Duodenal mucosa (tissue), 2 donors: Measurements from ENCODE around the gene PODNL1.

ENCODE experiments used
- H3K27ac ChIP-seq: one replicate; pipeline ENCODE4 v1.7.0; 2013; ENCODE audit warnings: low read depth, low read length
- H3K27me3 ChIP-seq, 2 donors: one replicate each; pipeline ENCODE4 v1.7.0; 2013; ENCODE audit warnings: low read length in 2 of 2, control low read depth in 1 of 2; ENCODE audit not compliant: insufficient read depth in 2 of 2, control insufficient read depth in 1 of 2
- H3K36me3 ChIP-seq, 2 donors: one replicate each; pipeline ENCODE4 v1.7.0; 2013; ENCODE audit warnings: low read length in 2 of 2, control low read depth in 1 of 2; ENCODE audit not compliant: insufficient read depth in 2 of 2, control insufficient read depth in 1 of 2
- H3K4me1 ChIP-seq, 2 donors: one replicate each; pipeline ENCODE4 v1.7.0; 2013; ENCODE audit warnings: low read length in 2 of 2, control low read depth in 1 of 2; ENCODE audit not compliant: insufficient read depth in 2 of 2, control insufficient read depth in 1 of 2
- H3K4me3 ChIP-seq, 2 donors: one replicate each; pipeline ENCODE4 v1.7.0; 2013; ENCODE audit warnings: low read length in 2 of 2, low read depth in 1 of 2
- H3K9ac ChIP-seq, 2 donors: one replicate each; pipeline ENCODE4 v1.7.0; 2013; ENCODE audit warnings: low read length in 2 of 2, low read depth in 1 of 2
- H3K9me3 ChIP-seq, 2 donors: one replicate each; pipeline ENCODE4 v1.7.0; 2013; ENCODE audit warnings: low read length in 2 of 2, control low read depth in 1 of 2; ENCODE audit not compliant: control insufficient read depth in 1 of 2

The PODNL1 gene

DNA sequence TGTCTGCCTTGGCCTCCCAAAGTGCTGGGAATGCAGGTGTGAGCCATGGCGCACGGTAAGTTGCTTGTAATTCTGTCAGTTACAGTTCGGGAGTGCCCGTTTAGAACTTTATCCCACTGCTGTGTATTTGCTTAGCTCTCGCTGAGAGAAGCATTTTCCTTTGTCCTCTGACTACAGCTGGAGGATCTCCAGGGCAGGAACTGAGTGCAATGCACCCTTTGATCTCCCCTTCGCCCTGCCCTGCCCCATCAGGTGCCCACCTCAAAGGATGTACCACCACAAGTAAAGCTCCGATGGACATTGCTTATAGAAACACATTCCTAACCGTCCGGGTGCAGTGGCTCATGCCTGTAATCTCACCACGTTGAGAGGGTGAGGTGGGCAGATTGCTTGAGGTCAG is 38.8 kb downstream of the PODNL1 start:
- no peak overlapping the region for H3K9ac ChIP-seq
- H3K27ac ChIP-seq, result no peak overlapping the region

DNA sequence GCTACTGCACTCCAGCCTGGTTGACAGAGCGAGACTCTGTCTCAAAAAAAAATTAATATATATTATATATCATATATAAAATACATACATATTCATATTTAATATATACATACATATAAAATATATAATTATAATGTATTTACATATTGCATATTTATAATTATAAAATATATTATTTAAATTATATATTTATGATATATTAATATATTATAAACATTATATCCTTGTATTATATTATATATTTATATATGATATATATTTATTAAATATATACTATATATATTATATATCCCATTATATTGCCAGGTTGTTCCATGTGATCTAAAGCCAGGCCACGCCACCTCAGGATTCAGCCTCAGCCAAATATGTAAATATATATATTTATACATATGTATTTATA is 42.0 kb downstream of the PODNL1 start:
- H3K27me3 ChIP-seq, result no peaks in the 10 kb centered on the region
- H3K36me3 ChIP-seq, result no peaks in the 10 kb centered on the region
- peaks cover 5 to 22% of the 10 kb centered on the region in 2 donors for H3K4me1 ChIP-seq
- H3K9me3 ChIP-seq, result no peaks in the 10 kb centered on the region
- no peak overlapping the region for H3K9ac ChIP-seq
- H3K27ac ChIP-seq, result no peak overlapping the region
- no peak overlapping the region for H3K4me3 ChIP-seq

More for the DNA sequence above, 38.8 kb downstream of the PODNL1 start:
- no peaks in the 10 kb centered on the region for H3K36me3 ChIP-seq
- no peaks in the 10 kb centered on the region for H3K27me3 ChIP-seq
- no peak overlapping the region for H3K4me3 ChIP-seq
- no peaks in the 10 kb centered on the region for H3K9me3 ChIP-seq
- H3K4me1 ChIP-seq, result peaks cover 5 to 14% of the 10 kb centered on the region in 2 donors

DNA sequence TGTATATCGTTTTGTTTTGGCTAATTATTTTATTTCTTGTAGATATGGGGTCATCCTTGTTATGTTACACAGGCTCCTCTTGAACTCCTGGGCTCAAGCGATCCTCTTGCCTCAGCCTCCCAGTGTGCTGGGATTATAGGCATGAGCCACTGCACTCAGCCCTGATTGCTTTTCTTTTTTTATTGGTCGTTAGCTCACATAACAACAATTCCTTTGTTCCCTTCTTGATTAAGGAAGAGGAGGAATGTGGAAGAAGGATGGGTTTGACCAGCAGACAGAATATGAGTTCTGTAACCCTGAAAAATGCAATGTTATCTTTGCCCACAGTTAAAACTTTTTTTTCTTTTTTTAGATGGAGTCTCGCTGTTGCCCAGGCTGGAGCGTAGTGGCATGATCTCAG is 43.7 kb downstream of the PODNL1 start:
- peaks cover 5 to 21% of the 10 kb centered on the region in 2 donors for H3K4me1 ChIP-seq
- no peaks in the 10 kb centered on the region for H3K36me3 ChIP-seq
- H3K9me3 ChIP-seq, result no peaks in the 10 kb centered on the region
- no peaks in the 10 kb centered on the region for H3K27me3 ChIP-seq
- H3K9ac ChIP-seq, result no peak overlapping the region
- no peak overlapping the region for H3K27ac ChIP-seq
- H3K4me3 ChIP-seq, result no peak overlapping the region

DNA sequence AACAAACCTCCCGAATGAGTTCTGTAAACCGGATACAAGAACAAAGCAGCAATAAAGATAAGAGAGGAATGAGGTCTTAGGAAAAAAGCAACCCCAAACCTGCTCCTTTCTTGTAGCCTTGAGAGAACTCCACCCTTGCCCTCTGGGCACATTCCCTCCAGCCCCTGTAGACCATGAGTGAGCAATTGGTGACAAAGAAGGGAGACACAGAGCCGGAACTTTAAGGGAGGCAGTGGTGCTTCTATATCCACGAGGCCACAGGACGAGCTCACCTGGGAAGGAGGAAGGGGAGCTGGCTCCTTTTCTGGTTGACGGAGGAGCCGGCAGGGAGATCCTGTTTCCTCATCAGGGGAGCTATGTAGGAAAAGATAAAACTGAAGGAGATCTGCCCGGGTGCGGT is 45.3 kb downstream of the PODNL1 start:
- Histone ChIP-seq H3K4me1 (peaks cover 0 to 21% of the 10 kb centered on the region in 2 donors), H3K36me3 (no peaks in the 10 kb centered on the region), H3K9me3 (no peaks in the 10 kb centered on the region), H3K27ac (no peak overlapping the region), H3K4me3 (no peak overlapping the region), H3K9ac (no peak overlapping the region), H3K27me3 (no peaks in the 10 kb centered on the region)

DNA sequence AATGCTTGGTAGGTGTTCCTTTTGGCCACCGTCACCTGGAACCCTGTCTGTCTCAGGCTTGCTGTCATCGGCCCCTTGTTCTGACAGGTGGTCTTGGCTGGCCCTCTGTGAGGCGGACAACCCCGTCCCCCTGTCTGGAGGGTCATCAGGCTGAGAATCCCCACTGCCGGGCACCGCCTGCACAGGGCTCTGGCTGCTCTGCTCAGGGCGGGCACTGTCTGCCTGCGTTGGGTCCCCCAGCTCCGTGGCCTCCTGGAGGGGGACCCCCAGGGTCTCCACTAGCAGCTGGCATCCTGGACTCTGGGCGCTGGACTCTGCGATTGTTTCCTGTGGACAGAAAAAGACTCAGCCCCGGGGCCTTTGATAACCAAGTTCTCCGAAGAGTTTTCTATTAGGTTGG is 48.1 kb downstream of the PODNL1 start:
- Histone ChIP-seq H3K27me3 (no peaks in the 10 kb centered on the region), H3K27ac (no peak overlapping the region), H3K9ac (no peak overlapping the region), H3K4me1 (peaks cover 21 to 44% of the 10 kb centered on the region in 2 donors), H3K9me3 (no peaks in the 10 kb centered on the region), H3K4me3 (no peak overlapping the region), H3K36me3 (no peaks in the 10 kb centered on the region)

DNA sequence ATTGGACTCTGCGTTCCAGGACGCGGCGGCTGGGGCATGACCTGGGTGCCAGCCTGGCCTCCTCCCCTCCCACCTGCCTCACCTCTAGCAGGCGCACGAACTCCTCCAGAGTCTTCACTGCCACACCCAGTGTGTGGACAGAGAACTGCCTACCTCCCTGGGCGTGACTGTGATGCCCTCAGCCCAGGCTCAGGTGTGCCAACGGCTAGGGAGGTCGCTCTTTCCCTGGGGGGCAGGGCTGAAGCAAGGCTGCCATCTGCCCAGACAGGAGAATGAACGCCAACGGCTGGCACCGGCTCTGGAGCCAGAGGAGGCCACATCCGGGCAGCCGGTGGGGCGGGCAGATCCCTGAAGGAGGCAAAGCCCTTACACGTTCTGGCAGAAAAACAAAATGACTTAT is 49.9 kb downstream of the PODNL1 start:
- Histone ChIP-seq H3K27me3 (no peaks in the 10 kb centered on the region), H3K9ac (no peak overlapping the region), H3K4me3 (no peak overlapping the region), H3K36me3 (no peaks in the 10 kb centered on the region), H3K4me1 (peaks cover 26 to 57% of the 10 kb centered on the region in 2 donors), H3K9me3 (no peaks in the 10 kb centered on the region), H3K27ac (no peak overlapping the region)

DNA sequence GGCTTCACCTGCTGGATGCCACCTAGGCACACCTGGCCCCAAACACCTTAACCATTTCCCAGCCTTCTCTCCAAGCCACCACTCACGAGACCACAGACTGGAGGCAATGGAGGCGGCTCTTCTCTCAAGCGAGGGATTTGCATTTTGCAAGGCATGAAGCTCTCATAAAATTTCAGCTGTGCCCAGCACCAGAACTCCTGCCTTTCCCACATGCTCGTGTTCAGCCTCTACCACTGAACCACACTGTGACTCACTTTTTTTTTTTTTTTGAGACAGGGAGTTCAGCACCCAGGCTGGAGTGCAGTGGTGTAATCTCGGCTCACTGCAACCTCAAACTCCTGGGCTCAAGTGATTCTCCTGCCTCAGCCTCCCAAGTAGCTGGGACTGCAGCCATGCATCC is 50.7 kb downstream of the PODNL1 start:
- Histone ChIP-seq H3K9ac (peak overlapping the region in 1 of 2 donors; percentile 32), H3K27ac (no peak overlapping the region), H3K36me3 (no peaks in the 10 kb centered on the region), H3K4me1 (peaks cover 31 to 53% of the 10 kb centered on the region in 2 donors), H3K4me3 (peak overlapping the region; percentile 10 to 21), H3K27me3 (no peaks in the 10 kb centered on the region), H3K9me3 (no peaks in the 10 kb centered on the region)

DNA sequence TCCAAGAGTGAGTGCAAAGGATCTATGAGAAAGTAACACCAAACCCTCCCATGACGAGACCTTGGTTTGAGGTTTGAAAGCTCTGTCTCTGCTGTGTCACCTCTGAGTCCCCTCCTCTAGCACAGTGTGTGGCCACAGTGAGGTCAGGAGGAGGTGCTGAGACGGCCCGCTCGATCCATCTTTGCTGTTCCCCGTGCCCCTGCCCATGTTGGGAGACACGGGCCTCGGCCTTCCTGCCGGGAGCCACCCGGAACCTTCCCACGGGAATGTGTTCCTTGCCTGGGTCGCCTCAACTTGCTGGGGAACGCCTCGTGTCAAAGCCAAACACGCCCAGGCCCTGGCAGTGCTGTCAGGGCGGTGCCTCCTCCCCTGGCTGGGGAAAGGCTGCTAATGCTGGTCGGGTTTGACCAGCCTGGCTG is 51.2 kb downstream of the PODNL1 start:
- Histone ChIP-seq H3K27ac (no peak overlapping the region), H3K9ac (peak overlapping the region in 1 of 2 donors; percentile 32), H3K27me3 (no peaks in the 10 kb centered on the region), H3K9me3 (no peaks in the 10 kb centered on the region), H3K4me1 (peaks cover 36 to 57% of the 10 kb centered on the region in 2 donors), H3K36me3 (no peaks in the 10 kb centered on the region), H3K4me3 (peak overlapping the region; percentile 10 to 21)

DNA sequence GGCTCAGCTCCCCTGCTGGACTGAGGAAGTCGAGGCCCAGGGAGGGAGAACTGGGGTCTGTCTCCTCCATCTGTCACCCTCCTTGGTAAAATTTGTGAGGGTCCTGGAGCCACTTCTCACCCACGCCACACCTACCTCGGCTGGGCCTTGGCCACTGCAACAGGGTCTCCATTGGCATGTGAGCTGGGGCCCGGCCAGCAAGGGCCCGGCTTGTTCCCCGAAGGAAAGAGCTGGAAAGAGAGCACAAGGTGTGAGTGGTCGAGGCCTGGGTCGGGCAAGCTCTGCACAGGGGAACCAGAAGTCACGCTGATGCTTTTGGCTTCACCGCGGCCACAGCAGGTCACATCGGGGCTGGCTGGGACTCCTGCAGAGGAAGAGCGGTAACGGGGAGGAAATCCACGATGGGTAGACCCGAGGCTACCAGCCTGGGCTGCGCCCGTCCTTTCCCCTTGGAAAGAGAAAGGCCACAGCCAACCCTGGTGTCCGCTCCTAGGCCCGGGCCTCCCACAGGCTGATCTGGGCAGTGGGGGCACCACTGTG is 52.3 kb downstream of the PODNL1 start:
- Histone ChIP-seq H3K4me3 (peak overlapping the region in 1 of 2 donors; percentile 40), H3K9ac (peak overlapping the region; percentile 45 to 79), H3K27ac (no peak overlapping the region), H3K27me3 (no peaks in the 10 kb centered on the region), H3K9me3 (no peaks in the 10 kb centered on the region), H3K36me3 (no peaks in the 10 kb centered on the region), H3K4me1 (peaks cover 47 to 68% of the 10 kb centered on the region in 2 donors)

DNA sequence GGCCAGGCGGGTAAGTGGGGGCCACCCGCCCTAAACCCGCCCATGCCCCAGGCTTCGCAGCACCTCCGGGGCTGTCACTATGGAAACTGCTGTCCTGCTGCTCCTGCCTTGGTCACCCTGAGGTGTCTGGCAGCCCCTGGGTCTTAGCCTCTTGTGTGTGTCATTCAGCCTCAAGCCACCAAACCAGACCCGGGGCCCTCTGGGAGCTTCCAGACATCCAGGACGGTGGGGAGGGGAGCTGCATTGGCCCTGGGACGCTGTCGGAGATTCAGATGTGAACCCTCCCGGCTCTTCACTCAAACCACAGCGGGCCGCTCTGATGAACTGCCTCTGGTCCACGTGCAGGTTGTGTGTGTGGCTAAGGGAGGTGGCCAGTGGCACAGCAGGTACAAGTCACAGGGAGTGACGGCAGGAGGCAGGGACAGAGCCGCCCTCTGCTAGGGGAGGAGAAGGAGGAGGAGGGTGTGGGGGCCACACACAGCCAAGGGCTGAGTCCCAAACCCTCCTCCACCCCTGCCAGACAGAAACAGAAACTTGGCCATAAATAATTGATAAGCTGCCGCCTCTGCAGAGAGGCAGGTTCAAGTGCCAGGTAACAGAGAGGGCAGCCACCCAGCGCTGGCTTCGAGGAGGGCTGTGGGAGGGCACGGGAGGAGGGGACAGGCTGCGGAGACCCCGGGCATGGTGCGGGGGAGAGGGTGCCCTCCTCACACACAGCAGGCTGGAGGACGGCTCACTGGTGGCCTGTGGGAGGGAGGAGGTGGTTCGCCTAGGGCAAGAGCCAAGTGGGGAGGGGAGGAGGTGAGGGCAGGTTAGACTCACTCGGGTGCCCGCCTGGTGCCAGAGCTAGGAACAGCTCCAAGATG is 53.3 kb downstream of the PODNL1 start:
- Histone ChIP-seq H3K4me3 (peak overlapping the region; percentile 40 to 41), H3K27ac (no peak overlapping the region), H3K27me3 (no peaks in the 10 kb centered on the region), H3K36me3 (no peaks in the 10 kb centered on the region), H3K4me1 (peaks cover 54 to 75% of the 10 kb centered on the region in 2 donors), H3K9ac (peak overlapping the region; percentile 45 to 79), H3K9me3 (no peaks in the 10 kb centered on the region)
